HepG2 (cell line): ENCODE measurements around the gene PAM16. TPM values are rescaled to one million over a fixed set of nuclear protein-coding genes. Genes with fewer than 3 reads are reported as not detected.
A peak's percentile ranks its signal among the peaks of the same experiment; 100 is the strongest.

Source experiments
- ARNTL ChIP-seq: sonication (generic); formaldehyde crosslinking; IDR thresholded peaks from 2 replicates; pipeline ENCODE4 v1.4.0; 2020; ENCODE audit warnings: mild to moderate bottlenecking, missing genetic modification reagents
- CBFB ChIP-seq: sonication (generic); formaldehyde crosslinking; IDR thresholded peaks from 2 replicates; pipeline ENCODE4 v1.4.0; 2020; ENCODE audit warnings: missing genetic modification reagents
- CBX2 ChIP-seq, 2 experiments: fragments of 200-600 bp in 1 of 2; sonication (generic); formaldehyde crosslinking in 1 of 2; IDR thresholded peaks; 2 replicates each; pipeline versions ENCODE4 v1.7.0 to v1.8.1; 2018 to 2022; ENCODE audit warnings: low read depth in 2 of 2, low read length in 1 of 2, mild to moderate bottlenecking in 1 of 2, missing genetic modification reagents in 1 of 2
- CEBPG ChIP-seq: IDR thresholded peaks from 2 replicates; pipeline ENCODE4 v1.6.1; 2016
- CEBPZ ChIP-seq: IDR thresholded peaks from 2 replicates; pipeline ENCODE4 v1.6.1; 2012; ENCODE audit warnings: low read length, improper control_type of control experiment
- CTCF ChIP-seq: sonication (generic); formaldehyde crosslinking; IDR thresholded peaks from 2 replicates; pipeline ENCODE4 v1.5.0; 2020; ENCODE audit warnings: mild to moderate bottlenecking, missing genetic modification reagents, moderate library complexity
- DMAP1 ChIP-seq: IDR thresholded peaks from 2 replicates; pipeline ENCODE4 v1.6.1; 2016
- FOSL2 ChIP-seq: sonication (generic); formaldehyde crosslinking; IDR thresholded peaks from 2 replicates; pipeline ENCODE4 v1.4.0; 2020; ENCODE audit warnings: missing genetic modification reagents
- FOXK1 ChIP-seq: sonication (generic); formaldehyde crosslinking; IDR thresholded peaks from 2 replicates; pipeline ENCODE4 v1.4.0; 2020; ENCODE audit warnings: low read depth, missing genetic modification reagents, borderline replicate concordance
- MEIS2 ChIP-seq: sonication (generic); formaldehyde crosslinking; IDR thresholded peaks from 2 replicates; pipeline ENCODE4 v1.9.0; 2021; ENCODE audit warnings: mild to moderate bottlenecking, missing genetic modification reagents
- MXI1 ChIP-seq: IDR thresholded peaks from 3 replicates; pipeline ENCODE4 v1.6.1; 2012; ENCODE audit warnings: low read depth, low read length, inconsistent platforms, borderline replicate concordance
- PATZ1 ChIP-seq: sonication (generic); formaldehyde crosslinking; IDR thresholded peaks from 2 replicates; pipeline ENCODE4 v1.4.0; 2020; ENCODE audit warnings: missing genetic modification reagents
- SNAPC2 ChIP-seq: sonication (generic); formaldehyde crosslinking; IDR thresholded peaks from 2 replicates; pipeline ENCODE4 v1.8.1; 2022; ENCODE audit warnings: mild to moderate bottlenecking, missing genetic modification reagents
- ZBTB10 ChIP-seq: sonication (generic); formaldehyde crosslinking; IDR thresholded peaks from 2 replicates; pipeline ENCODE4 v1.4.0; 2020; ENCODE audit warnings: missing genetic modification reagents, borderline replicate concordance
- ZFX ChIP-seq: sonication (generic); formaldehyde crosslinking; IDR thresholded peaks from 2 replicates; pipeline ENCODE4 v1.4.0; 2020; ENCODE audit warnings: mild to moderate bottlenecking, low read depth, missing genetic modification reagents, moderate library complexity
- ZNF558 ChIP-seq: sonication (generic); formaldehyde crosslinking; IDR thresholded peaks from 2 replicates; pipeline ENCODE4 v1.9.0; 2022; ENCODE audit warnings: mild to moderate bottlenecking, missing genetic modification reagents, borderline replicate concordance
- ZNF773 ChIP-seq: sonication (generic); formaldehyde crosslinking; IDR thresholded peaks from 2 replicates; pipeline ENCODE4 v1.4.0; 2020; ENCODE audit warnings: missing genetic modification reagents, borderline replicate concordance
- ZNF784 ChIP-seq: sonication (generic); formaldehyde crosslinking; IDR thresholded peaks from 2 replicates; pipeline ENCODE4 v1.5.1; 2020; ENCODE audit warnings: missing genetic modification reagents, mild to moderate bottlenecking, borderline replicate concordance
- polyA plus RNA-seq, 8 experiments: library from polyadenylated mRNA; depleted of rRNA in 3 of 8; stranded (reverse) in 7 of 8; unstranded in 1 of 8; fragments of >200 nt; fragmentation: Illumina TruSeq in 4 of 8; extraction: Trizol in 4 of 8; gene quantifications; 2 replicates each; pipeline versions ENCODE4 v1.2.1 to v1.2.3, GENCODE V29; 2011 to 2016; ENCODE audit warnings: low read depth in 4 of 8, missing spikeins in 1 of 8, mixed read lengths in 1 of 8; ENCODE audit not compliant: insufficient read depth in 1 of 8
- total RNA-seq, 5 experiments: library from RNA; depleted of rRNA; stranded (reverse); fragments of >200 nt; fragmentation: Illumina TruSeq; extraction: Trizol; gene quantifications; 2 replicates each; pipeline ENCODE4 v1.2.3, GENCODE V29; 2016; ENCODE audit warnings: low read depth in 1 of 5

Gene PAM16
- total and polyA plus RNA-seq, 2 of the 13 experiments (the other 11 are each of a cell fraction or from before 2014, with no cell fraction given): 51.5 to 51.8 TPM

- TF ChIP-seq CEBPZ (no peak), SNAPC2 (CRISPR knock-in tag) (no peak), ZNF558 (no peak), ZNF773 (CRISPR knock-in tag) (no peak), FOXK1 (CRISPR knock-in tag) (no peak), MXI1 (no peak), MEIS2 (CRISPR knock-in tag) (no peak), CBFB (CRISPR knock-in tag) (no peak), ZBTB10 (CRISPR knock-in tag) (no peak), ZFX (CRISPR knock-in tag) (no peak), FOSL2 (CRISPR knock-in tag) (peak; percentile 75), PATZ1 (CRISPR knock-in tag) (0 out of 2 replicates have a peak, but pooled peaks have one; percentile 27), CTCF (CRISPR knock-in tag) (0 out of 2 replicates have a peak, but pooled peaks have one; percentile 9), ZNF784 (no peak), CBX2 (IDR thresholded peaks at IDR 0.05; ENCODE audit: low read depth, low read length) (no peak), CBX2 (CRISPR knock-in tag; IDR thresholded peaks at IDR 0.05; ENCODE audit: low read depth) (no peak), ARNTL (CRISPR knock-in tag) (no peak), CEBPG (CRISPR knock-in tag) (no peak), DMAP1 (CRISPR knock-in tag) (peak; percentile 9; the same call in 1 of the 2 replicates)
These were observed 52.2 kb downstream of the PAM16 start (continued) for GRCh38 chr16:4298761-4299522.
